ENCODE data around the gene GTF2A1L.

Gene GTF2A1L

DNA sequence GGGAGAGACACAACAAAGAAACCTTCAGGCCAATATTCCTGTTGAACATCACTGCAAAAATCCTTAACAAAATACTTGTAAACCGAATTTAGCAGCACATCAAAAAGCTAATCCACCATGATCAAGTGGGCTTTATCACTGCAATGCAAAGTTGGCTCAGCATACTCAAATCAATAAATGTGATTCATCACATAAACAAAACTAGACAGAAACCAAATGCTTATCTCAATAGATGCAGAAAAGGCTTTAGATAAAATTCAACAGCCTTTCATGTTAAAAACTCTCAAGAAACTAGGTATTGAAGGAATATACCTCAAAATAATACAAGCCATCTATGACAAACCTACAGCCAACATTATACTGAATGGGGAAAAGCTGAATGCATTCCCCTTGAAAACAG, 20.6 kb downstream of the GTF2A1L start:
- no peak overlapping the region for H3K4me3 ChIP-seq (ENCODE audit: low read depth, low read length)
- TF ChIP-seq, protein P1, sequence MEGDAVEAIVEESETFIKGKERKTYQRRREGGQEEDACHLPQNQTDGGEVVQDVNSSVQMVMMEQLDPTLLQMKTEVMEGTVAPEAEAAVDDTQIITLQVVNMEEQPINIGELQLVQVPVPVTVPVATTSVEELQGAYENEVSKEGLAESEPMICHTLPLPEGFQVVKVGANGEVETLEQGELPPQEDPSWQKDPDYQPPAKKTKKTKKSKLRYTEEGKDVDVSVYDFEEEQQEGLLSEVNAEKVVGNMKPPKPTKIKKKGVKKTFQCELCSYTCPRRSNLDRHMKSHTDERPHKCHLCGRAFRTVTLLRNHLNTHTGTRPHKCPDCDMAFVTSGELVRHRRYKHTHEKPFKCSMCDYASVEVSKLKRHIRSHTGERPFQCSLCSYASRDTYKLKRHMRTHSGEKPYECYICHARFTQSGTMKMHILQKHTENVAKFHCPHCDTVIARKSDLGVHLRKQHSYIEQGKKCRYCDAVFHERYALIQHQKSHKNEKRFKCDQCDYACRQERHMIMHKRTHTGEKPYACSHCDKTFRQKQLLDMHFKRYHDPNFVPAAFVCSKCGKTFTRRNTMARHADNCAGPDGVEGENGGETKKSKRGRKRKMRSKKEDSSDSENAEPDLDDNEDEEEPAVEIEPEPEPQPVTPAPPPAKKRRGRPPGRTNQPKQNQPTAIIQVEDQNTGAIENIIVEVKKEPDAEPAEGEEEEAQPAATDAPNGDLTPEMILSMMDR (IDR thresholded peaks at IDR 0.05; ENCODE audit: insufficient read depth, low read length, missing control alignments), result no peak
- ChIA-PET CTCF (no interaction called here), POLR2A (no interaction called here)
- no peak for DNase-seq (ENCODE audit: low read depth, low spot score)

DNA sequence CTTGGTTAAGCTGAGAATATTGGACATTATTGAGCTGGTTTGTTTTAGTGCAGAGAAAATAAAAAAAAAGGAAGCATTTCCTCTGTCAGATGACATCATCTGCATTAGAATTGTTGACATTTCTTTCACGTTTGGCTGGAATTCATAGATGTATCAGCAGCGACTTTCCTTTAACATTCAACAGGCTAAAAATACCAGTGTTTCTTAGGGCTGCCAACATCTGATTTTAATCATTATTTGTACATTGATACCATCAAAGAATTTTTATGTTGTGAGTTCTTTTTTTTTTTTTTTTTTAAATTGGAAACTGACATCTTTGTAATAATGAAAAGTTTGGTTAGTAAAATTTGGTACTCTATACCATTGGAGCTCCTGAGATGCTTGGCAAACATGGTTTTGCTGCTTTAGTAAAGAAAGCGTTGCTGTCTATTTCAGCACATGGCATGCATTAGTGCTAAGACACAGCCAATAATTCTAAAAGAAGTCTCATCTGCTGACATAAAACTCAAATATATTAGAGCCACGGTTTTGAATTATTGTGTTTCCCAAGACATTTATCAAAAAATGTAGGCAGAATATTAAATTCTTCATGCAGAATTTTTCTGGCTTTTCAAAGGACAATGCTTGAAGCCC, 33.6 kb downstream of the GTF2A1L start:
- POLR2A ChIA-PET, result no interaction called here
- TF ChIP-seq, protein P1 (IDR thresholded peaks at IDR 0.05; ENCODE audit: insufficient read depth, low read length, missing control alignments), result no peak
- CTCF ChIA-PET, result no interaction called here
- H3K4me3 ChIP-seq (ENCODE audit: low read depth, low read length), result no peak overlapping the region
- DNase-seq (ENCODE audit: low read depth, low spot score), result peak; percentile 37

DNA sequence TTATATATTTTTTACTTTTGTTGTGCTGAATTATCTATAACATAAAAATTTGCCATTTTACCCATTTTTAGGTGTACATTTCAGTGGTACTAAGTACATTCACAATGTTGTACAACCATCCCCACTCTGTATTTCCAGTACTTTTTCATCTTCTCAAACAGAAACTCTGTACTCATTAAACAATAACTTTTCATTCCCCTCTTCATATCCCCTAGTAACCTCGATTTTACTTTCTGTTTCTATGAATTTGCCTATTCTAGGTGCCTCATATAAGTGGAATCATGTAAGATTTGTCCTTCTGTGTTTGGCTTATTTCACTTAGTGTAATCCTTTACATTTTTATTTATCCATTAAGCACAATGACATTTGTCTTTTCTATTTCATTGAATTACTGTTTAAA, 51.3 kb downstream of the GTF2A1L start:
- ChIA-PET CTCF (no interaction called here), POLR2A (no interaction called here)
- TF ChIP-seq, protein P1 (IDR thresholded peaks at IDR 0.05; ENCODE audit: insufficient read depth, low read length, missing control alignments), result no peak
- no peak for DNase-seq (ENCODE audit: low read depth, low spot score)
- H3K4me3 ChIP-seq (ENCODE audit: low read depth, low read length), result no peak overlapping the region

DNA sequence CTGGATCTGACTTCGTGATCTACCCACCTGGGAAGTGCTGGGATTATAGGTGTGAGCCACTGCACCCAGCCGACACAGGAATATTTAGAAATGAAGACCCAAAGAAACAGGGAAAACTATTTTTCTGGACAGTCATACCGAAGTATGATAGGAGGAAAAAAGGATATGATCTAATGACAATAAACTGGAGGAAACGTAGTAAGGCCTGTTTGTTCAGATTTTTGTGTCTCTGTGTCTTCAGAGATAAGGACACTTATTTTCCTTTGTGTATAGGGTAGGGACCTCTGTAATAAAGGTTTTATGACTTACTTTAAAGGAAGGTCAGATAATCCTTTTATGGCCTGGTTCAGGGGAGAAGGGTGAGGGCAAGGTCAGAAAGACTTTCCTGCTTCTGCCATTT, 55.9 kb downstream of the GTF2A1L start:
- DNase-seq (ENCODE audit: low read depth, low spot score), result no peak
- H3K4me3 ChIP-seq (ENCODE audit: low read depth, low read length), result no peak overlapping the region
- TF ChIP-seq, protein P1 (IDR thresholded peaks at IDR 0.05; ENCODE audit: insufficient read depth, low read length, missing control alignments), result no peak
- CTCF ChIA-PET, result no interaction called here
- POLR2A ChIA-PET, result no interaction called here

DNA sequence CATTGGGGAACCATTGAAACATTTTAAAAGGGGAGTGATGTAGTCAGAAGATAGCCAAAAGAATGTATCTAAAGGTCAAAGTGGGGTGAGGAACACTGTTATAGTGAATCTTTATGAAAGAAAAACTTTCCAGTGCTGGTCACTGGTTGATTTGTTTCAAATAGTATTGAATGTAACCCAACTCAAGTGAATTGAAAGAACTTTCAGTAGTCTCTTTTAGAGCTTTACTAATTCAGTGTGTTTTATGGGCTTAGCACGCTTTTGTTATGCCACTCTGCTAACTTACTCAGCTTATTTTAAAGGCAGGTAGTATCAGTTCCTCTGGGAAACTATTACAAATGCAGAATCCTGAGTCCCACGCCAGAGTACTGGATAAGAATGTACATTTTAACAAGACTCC, 57.3 kb downstream of the GTF2A1L start:
- no peak overlapping the region for H3K4me3 ChIP-seq (ENCODE audit: low read depth, low read length)
- DNase-seq (ENCODE audit: low read depth, low spot score), result no peak
- ChIA-PET CTCF (no interaction called here), POLR2A (no interaction called here)
- TF ChIP-seq, protein P1 (IDR thresholded peaks at IDR 0.05; ENCODE audit: insufficient read depth, low read length, missing control alignments), result no peak

DNA sequence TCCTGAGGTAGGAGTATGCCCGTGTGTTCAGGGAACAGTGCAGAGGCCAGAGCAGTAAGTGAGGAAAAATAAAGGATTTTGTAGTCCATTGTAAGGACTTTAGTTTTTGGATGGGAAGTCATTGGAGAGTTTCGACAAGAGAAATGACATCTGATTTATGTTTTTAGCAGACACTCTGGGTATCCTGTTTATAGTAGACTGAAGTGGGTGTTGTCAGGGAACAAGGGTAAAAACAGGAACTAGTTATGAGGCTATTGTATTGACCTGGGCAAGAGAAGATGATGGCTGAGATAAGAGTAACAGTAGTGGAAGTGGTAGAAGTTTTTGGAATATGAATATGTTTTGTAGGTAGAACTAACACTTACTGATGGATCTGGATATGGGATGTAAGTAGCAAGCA, 59.8 kb downstream of the GTF2A1L start:
- TF ChIP-seq, protein P1 (IDR thresholded peaks at IDR 0.05; ENCODE audit: insufficient read depth, low read length, missing control alignments), result no peak
- no peak for DNase-seq (ENCODE audit: low read depth, low spot score)
- ChIA-PET POLR2A (no interaction called here), CTCF (no interaction called here)
- H3K4me3 ChIP-seq (ENCODE audit: low read depth, low read length), result no peak overlapping the region

Data from AG04449 (cell line).